Tibial nerve (tissue), 3 donors: ENCODE data around the gene DLGAP4.

Experiments
- POLR2A ChIP-seq, 2 donors: fragments of 450-650 bp; IDR thresholded peaks; one replicate each; pipeline ENCODE4 v1.6.1; 2017; ENCODE audit warnings: antibody characterized with exemption in 2 of 2, mild to moderate bottlenecking in 2 of 2, moderate library complexity in 2 of 2
- TF ChIP-seq, protein P1 (sequence below), 5 experiments: fragments of 200-600 bp in 3 of 5; fragments of 450-650 bp in 2 of 5; sonication (generic) in 3 of 5; IDR thresholded peaks; one replicate each; pipeline ENCODE4 v1.5.1; 2016 to 2019; ENCODE audit warnings: antibody characterized with exemption in 5 of 5, mild to moderate bottlenecking in 3 of 5, moderate library complexity in 2 of 5

DNA sequence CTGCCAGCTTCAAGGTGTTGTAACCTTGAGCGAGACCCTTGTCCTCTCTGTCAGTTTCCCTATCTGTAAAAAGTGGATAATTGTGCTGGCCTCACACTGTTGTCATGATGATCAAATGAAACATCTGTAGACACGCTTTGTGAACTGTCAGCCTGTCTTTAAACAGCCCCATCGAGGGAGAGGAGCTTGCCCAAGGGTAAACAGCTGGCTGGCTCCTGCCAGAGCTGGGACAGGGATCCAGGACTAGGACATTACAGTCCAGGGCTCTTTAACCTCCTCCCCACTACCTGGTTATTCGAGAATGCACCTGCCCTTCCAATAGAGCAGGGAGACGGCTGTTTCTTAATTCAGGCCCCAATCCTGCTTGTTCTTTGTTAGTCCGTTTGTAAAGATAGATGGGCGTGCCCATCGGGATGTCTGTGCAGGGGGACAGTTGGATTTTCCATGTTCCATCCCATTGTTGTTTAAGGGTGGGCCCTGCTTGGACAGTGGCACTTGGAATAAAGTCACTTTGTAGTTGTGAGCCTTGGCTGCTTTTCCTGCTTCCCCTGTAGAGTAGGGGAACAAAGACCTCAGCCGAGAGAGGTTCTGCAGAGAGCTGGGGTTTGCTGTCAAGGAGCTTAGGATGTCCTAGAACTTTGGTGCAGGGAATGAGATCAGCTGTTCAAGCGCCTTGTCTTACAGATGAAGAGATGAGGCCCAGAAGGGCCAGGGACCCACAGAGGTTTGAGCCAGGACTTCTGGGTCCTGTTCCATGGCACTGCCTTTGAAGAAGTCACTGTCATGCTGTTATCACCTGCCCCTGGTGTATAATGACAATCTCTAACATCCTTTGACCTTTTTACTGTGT is 157.3 kb downstream of the DLGAP4 start:
- TF ChIP-seq, protein P1, sequence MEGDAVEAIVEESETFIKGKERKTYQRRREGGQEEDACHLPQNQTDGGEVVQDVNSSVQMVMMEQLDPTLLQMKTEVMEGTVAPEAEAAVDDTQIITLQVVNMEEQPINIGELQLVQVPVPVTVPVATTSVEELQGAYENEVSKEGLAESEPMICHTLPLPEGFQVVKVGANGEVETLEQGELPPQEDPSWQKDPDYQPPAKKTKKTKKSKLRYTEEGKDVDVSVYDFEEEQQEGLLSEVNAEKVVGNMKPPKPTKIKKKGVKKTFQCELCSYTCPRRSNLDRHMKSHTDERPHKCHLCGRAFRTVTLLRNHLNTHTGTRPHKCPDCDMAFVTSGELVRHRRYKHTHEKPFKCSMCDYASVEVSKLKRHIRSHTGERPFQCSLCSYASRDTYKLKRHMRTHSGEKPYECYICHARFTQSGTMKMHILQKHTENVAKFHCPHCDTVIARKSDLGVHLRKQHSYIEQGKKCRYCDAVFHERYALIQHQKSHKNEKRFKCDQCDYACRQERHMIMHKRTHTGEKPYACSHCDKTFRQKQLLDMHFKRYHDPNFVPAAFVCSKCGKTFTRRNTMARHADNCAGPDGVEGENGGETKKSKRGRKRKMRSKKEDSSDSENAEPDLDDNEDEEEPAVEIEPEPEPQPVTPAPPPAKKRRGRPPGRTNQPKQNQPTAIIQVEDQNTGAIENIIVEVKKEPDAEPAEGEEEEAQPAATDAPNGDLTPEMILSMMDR (IDR thresholded peaks at IDR 0.05) = no peak
- TF ChIP-seq POLR2A (IDR thresholded peaks at IDR 0.05) = no peak
